GM18951 (cell line): ENCODE data around the gene R3HDM2.
"Not testable (repeated sequence)": the region's sequence is repeated elsewhere in the genome, so short reads cannot be mapped to it uniquely, and the experiment has no call there.

Experiments
- POLR2A ChIP-seq: IDR thresholded peaks from 4 replicates; pipeline ENCODE4 v1.6.1; 2011; ENCODE audit warnings: mild to moderate bottlenecking; ENCODE audit not compliant: insufficient read length, insufficient read depth; ENCODE audit errors: extremely low read depth
- in situ Hi-C: fragments of 300-500 bp; cut with MboI; formaldehyde crosslinking; loops from one replicate; pipeline ENCODE4 v1.12.0; 2022; ENCODE audit warnings: low sequenced_read_pairs, mixed read lengths, inconsistent platforms; ENCODE audit not compliant: unreplicated experiment

R3HDM2 gene

DNA sequence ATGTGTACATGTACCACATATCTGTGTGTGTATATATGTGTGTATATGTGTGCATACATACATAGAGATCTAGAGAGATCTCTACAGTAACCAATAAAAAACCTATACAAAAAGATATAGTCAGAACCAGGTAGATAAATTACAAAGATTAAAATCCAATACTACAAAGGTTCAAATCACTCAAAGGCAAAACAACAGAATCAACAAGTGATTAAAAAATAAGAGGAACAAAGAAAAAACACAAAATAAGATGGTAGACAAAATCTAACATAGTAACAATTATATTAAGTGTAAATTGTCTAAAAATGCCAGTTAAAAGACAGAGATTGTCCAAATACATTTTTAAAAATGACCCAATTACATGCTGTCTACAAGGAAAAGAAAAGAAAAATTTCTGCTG, 83.6 kb downstream of the R3HDM2 start:
- TF ChIP-seq POLR2A, result no peak
- in situ Hi-C loops, result no loop called here

DNA sequence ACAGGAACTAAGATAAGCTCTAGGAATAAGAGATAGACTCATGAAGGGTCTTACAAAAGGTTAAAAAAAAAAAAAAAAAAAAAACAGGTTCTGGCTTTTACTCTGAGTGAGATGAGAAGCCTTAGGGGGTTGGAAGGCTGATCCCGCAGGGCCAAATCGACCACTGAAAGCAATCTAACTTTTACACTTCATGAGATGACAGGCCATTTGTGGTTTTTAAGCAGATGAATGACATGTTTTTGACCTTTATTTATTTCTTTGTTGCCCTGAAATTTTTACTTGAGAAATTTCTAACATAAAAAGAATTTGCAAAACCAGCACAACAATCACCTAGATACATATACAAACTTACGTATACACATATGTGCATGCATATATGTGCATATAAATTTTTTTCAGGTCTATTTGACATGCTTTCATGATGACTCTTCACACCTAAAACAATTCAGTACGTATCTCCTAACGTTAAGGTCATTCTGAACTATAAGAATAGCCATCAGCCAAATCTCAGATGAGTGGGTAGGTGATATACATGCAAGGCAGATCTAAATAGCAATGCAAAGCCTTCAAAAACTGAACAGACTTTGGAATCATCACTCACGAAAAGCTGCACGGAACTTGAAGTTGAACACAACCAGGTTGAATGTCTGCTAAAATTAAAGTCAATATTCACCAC, 87.0 kb downstream of the R3HDM2 start:
- in situ Hi-C loops, result no loop called here
- TF ChIP-seq POLR2A, result no peak

DNA sequence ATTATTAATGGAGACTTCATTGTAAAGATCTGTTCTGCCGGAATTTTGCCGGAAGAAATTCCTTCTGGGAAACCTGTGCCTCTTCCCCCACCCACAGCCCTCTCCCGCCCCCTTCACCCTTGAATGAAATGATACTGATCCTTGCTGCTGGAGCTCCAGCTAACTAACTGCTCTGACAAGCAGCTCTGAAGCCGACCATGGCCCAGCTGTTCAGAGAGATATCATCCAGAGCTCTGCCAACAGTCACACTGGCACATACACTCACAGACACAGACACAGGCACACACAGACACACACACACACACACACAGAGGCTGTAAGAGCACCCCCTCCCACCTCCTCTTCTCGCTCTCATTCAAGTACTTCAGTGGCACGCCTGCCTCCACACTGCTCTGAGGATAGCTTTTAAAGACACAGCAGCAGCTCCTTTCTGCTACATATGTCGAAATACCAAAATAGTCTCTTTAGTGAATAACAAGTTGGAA, 88.6 kb downstream of the R3HDM2 start:
- no peak for TF ChIP-seq POLR2A
- in situ Hi-C loops, result no loop called here

DNA sequence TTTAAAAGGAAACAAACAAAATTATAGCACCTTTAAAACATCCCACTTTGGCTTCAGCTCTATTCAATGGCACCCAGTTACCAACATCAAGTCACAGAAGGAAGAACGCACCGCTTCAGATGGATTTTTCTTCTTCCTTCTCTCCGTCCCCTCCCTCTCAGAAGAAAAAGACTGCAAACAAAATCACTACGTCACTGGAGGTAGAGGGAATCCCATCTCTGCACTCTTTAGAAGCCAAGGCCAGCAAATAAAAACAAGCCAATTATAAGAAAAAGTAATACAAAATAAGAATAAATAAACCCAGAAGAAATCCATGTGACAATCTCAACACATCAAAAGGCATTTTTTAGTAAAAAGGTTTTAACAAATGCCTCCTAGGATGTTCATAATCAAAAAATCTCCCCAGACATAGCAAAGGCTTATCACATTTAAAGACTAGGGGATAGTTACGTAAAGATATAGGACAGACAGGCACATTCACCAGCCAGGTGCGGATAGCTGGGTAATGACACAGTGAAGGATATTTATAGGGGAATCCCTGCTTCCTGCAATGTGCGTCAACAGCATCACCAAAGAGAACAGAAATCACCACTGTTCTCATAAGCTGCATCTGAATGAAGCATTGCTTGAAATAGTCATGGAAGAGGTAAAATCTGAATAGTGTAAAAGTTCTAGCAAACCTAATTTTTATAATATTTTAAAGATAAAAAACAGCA, 89.4 kb downstream of the R3HDM2 start:
- TF ChIP-seq POLR2A, result no peak
- in situ Hi-C loops, result no loop called here

DNA sequence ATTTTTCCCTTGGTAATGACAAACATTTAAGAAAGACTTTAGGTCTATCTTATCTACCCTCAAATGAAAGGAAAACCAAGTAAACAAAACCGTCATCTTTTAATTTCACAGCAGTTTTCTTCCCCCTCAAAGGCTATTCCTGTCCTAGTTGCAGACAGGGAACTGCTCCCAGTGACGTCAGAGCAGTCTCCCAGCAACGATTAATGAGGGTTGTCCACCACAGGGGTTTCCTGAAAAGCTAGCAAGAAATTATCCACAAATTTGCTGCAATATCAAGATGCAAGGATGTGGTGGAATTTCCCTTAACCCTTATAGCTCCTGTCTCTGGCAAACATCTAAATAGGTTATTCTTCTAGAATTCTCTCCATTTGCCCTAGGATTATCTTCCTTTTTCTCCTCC, 90.7 kb downstream of the R3HDM2 start:
- no peak for TF ChIP-seq POLR2A
- in situ Hi-C loops, result no loop called here

DNA sequence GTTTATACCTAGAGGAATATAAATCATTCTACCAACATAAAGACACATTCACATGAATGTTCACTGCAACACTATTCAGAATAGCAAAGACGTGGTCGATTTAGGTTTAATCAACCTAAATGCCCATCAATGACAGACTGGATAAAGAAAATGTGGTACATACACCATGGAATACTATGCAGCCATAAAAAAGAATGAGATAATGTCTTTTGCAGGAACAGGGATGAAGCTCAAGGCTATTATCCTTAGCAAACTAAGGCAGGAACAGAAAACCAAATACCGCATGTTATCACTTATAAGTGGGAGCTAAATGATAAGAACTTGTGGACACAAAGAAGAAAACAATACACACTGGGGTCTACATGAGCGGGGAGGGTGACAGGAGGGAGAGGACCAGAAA, 94.5 kb downstream of the R3HDM2 start:
- in situ Hi-C loops, result not testable (repeated sequence)

DNA sequence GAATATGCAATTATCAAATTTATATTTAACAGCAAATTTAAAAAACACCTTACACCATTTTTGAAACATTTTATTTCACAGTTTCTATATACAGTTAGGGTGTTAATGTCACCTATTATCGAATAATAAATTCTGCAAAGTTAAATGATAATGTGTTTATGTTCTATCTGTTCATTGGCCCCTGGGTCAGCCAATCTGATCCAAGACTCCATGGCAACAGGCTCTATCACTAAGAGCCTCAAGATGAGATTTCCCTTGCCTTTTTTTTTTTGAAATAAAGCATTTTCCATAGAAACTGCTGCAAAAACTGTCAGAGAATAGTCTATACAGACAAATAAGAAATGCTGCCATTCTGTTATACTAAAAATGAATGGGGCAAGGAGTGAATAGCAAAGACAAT, 96.6 kb downstream of the R3HDM2 start:
- in situ Hi-C loops, result no loop called here
- no peak for TF ChIP-seq POLR2A

DNA sequence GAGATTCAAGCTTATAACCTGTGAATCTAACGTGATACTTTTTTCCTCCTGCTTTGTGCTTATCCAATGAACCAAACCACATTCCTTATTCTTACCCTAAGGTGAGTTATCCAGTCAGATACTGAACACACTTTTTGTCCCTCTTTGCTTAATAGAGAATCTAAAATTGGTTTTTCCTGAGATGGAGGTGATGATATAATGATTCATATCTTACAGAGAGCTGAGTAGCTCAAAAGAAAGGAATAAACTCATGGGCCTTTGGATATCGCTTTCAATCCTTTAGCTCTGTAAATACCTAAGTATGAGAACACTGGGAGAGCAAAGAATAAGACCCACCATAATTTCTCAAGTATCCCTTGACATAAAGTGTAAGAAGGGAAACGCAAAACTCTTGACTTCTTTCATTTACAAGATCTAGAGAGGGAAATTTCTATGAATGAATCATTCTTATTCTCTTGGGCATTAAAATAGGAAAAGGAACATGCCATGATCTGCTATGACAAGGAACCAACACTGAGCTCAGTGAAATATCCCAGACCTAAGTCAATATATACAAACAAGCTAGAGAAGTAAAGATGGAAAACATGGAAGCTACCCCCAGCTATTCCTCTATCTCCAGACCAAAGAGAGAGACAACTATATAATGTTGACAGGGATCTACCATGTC, 98.1 kb downstream of the R3HDM2 start:
- in situ Hi-C loops, result no loop called here
- no peak for TF ChIP-seq POLR2A

DNA sequence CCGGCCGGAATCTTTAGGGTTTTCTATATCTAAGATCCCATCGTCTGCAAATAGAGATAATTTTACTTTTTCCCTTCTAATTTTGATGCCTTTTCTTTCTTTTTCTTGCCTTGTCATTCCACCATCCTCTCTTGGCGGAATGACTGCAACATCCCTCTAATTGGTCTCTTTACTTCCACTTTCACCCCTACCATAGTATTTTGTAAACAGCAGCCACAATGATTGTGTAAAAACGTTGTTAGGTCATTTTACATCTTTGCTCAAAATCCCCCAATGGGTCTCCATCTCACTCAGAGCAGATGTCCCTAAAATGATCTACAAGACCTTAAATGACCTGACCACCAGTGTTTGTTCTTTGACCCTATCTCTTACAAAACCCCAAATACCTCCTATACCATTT, 99.9 kb downstream of the R3HDM2 start:
- TF ChIP-seq POLR2A, result no peak

DNA sequence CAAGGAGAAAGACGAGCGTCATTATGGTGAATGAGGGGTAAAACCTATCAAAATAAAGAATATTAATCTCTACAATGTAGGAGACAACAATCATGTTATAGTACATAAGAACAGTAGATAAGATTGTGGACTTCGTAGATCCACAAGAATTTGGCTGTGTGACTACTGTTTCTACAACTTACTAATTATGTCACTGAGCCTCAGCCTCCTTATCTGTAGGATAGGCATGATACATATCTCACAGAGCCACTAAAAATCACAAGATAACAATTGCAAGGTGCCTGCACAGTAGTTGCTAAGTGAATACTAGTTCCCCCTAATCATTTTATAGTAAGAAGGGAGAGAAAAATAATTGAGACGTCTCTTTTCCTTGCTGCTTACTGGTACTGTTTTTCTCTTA, 101.6 kb downstream of the R3HDM2 start:
- TF ChIP-seq POLR2A, result no peak
- in situ Hi-C loops, result no loop called here

More for the DNA sequence above, 99.9 kb downstream of the R3HDM2 start:
- in situ Hi-C loops, result no loop called here

DNA sequence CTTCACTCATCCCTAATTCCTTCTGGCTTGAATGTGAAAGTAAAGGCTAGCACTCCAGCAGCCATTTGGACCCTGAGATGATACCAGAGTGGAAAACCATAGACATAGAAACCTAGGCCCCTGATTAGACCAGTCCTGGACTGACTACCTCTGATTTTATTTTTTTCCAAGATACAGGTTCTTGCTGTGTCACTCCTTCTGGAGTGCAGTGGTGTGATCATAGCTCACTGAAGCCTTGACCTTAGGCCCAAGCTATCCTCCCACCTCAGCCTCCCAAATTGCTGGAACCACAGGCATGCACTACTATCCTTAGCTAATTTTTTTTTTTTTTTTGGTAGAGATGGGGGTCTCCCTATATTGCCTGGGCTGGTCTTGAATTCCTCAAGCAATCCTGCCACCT, 105.4 kb downstream of the R3HDM2 start:
- in situ Hi-C loops, result no loop called here
- no peak for TF ChIP-seq POLR2A

DNA sequence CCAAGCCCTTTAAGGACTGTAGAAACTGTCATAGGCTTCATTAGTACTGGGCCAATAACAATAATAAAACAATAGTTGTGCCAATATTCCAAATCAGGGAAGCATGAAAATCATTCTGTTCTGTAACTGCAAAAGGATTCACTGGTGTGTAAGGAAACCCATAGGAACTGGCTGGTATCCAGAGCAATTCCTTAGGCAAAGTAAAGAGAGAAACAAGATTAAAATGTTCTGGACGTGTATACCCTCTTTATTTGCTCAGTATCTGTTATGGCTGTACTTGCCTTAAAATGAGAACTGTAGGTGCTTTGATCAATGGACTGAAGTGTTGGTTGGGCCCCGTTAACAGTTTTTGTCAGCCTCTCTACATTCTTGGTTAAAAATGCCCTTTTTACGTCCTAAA, 107.4 kb downstream of the R3HDM2 start:
- in situ Hi-C loops, result no loop called here
- TF ChIP-seq POLR2A, result no peak

DNA sequence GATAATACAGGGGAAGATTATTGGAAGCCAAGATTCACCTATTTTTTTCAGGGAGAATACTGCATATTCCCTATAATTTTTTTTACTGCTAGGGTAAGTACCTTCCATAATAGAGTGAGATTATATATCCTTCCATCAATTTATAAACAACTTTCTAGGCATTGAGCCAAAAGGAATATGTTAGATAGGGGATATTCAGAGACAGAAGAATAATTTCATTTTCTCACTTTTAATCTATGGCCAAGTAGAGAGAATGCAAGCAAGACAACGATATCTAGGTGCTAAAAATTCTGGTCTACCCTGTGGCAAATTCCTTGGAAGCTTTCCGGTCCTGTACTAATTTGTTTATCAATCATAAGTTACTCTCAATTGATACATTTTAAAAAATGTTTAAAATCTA, 110.2 kb downstream of the R3HDM2 start:
- in situ Hi-C loops, result no loop called here
- no peak for TF ChIP-seq POLR2A
